ENCODE measurements around the gene FASLG.
"Not testable (repeated sequence)": the region's sequence is repeated elsewhere in the genome, so short reads cannot be mapped to it uniquely, and the experiment has no call there.

FASLG gene

DNA sequence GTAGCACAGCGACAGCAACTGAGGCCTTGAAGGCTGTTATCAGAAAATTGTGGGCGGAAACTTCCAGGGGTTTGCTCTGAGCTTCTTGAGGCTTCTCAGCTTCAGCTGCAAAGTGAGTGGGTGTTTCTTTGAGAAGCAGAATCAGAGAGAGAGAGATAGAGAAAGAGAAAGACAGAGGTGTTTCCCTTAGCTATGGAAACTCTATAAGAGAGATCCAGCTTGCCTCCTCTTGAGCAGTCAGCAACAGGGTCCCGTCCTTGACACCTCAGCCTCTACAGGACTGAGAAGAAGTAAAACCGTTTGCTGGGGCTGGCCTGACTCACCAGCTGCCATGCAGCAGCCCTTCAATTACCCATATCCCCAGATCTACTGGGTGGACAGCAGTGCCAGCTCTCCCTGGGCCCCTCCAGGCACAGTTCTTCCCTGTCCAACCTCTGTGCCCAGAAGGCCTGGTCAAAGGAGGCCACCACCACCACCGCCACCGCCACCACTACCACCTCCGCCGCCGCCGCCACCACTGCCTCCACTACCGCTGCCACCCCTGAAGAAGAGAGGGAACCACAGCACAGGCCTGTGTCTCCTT is at the start of gene FASLG:
Gene FASLG, plus strand, starts transcription at position 233 of the 583 bp plus-strand sequence. Its CDS starts 99 bp downstream, at position 332.
- no peak for DNase-seq

DNA sequence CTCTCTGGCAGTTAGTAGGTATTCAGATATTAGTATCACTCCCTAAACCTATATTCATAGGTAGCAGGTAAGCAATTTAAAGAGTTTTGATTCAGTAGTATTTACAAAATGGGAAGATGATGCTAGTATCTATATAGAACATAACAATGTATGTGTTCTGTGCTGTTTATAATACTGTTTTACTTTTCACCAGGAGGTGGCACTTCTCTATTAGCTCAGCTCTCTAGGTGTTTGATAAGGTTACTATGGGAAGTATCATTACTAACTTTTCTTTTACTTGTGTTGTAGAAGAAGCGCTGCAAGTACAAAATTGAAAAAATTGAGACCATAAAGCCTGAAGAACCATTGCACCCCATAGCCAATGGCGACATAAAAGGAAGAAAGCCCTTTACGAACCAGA is 49.4 kb upstream of the FASLG start:
- DNase-seq: no peak

- no peak for DNase-seq
Measured at GRCh38 chr1:172612478-172612877, 46.4 kb upstream of the FASLG start.

- DNase-seq: no peak
Measured at GRCh38 chr1:172613294-172613693, 45.6 kb upstream of the FASLG start.

GRCh38 chr1:172616195-172616594 is 42.7 kb upstream of the FASLG start:
- no peak for DNase-seq

- DNase-seq: no peak
Measured at GRCh38 chr1:172616636-172617035, 42.3 kb upstream of the FASLG start.

DNA sequence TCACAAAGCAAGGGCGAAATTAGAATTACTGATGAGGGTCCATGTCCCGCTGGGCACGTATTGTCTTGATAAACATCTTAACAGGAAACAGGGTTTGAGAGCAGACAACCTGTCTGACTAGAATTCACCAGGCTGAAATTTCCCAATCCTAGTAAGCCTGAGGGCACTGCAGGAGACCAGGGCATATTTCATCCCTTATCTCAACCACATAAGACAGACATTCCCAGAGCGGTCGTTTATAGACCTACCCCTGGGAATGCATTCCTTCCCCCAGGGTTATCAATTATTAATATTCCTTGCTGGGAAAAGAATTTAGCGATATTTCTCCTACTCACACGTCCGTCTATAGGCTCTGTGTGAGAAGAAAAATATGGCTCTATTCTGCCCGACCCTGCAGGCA is 38.3 kb upstream of the FASLG start:
- not testable (repeated sequence) for DNase-seq

DNA sequence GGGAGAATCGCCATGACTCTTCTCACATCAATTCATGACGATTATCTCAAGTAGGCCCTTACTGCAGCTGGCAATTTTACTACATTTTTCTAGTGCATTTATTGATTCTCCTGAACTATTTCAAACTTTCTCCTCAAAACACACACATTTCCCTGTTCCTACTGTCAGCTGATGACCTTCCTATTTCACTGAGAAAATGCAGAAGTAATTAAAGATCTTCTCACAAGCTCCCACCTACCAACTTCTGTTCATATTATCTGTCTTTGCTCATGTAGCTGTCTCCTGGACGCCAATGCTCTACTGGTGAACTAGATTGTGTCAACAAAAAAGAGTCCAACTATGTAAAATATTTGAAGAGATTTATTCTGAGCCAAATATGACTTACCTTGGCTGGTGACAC is 36.4 kb upstream of the FASLG start:
- no peak for DNase-seq

- DNase-seq: no peak
Measured at GRCh38 chr1:172623748-172624147, 35.2 kb upstream of the FASLG start.

GRCh38 chr1:172626845-172627244 is 32.1 kb upstream of the FASLG start:
- no peak for DNase-seq

DNA sequence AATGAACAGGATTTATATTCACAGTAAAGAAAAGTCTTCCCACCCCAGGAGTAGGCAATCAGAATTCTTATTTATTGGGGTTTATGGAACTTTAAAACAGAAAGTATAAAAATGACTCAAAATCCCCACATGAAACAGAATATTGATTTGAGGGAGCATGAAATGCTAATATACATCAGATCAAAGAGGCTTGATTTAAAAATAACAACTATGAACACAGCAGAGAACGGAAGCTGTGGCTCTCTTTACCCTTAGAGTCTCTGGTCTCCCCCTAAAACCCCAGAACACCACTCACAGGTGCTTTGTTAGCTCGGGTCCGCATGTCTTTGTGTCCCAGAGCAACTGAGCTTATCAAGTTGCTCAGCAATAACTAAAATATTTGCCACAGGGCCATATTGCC is 31.2 kb upstream of the FASLG start:
- DNase-seq: no peak

- DNase-seq: no peak
Measured at GRCh38 chr1:172628401-172628800, 30.5 kb upstream of the FASLG start.

DNA sequence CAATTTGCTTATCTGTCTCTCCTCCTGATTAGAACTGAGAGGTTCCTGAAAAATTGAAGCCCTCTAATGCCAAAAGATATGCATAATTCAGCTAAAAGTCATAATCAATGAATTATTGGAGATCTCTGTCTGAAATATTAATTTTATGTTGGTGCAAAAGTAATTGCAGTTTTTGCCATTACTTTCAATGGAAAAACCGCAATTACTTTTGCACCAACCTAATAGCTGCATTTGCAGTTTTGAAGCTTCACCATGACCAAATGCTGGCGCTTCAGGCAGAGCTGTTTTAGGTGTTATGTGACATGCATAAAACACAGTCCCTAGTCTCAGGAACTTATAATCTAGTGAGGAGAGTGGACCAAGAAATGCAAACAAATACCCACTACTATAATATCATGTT is 29.7 kb upstream of the FASLG start:
- no peak for DNase-seq

GRCh38 chr1:172629638-172630037 is 29.3 kb upstream of the FASLG start:
- no peak for DNase-seq

DNA sequence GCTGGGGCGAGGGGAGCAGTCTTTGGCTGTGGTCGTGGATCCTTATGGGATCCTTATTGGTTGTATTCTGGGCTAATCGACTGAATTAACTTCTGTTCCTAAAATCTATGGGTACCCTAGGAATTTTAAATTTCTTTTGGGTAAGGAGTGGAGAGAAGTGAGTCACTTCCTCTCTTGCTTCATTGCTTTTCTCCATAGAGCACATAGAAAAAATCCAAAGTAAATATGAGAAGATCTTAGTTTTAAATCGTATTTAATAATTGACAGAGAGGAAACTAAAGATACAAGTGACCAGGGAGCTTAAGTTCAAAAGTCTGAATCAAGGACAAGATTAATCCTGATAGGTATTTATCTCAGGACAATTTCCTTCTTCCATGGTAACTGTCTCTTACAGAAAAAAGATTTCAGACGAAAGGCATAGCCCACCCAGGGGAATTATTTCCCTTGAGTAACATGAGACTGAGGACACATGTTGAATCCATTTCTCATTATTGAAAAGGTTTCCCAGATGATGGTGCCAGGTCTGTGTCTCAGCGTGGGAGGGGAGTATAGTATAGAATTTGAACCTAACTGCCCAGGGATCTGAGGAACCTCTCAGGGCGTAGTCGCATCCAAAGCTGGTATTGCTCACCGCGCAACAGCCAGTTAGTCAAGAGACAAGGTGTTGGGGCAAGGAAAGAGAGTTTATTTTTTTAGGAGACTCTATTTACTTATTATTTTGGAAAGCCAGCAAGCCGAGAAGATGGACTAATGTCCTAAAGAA is 28.7 kb upstream of the FASLG start:
- no peak for DNase-seq

- no peak for DNase-seq
Measured at GRCh38 chr1:172630868-172631267, 28.0 kb upstream of the FASLG start.

GRCh38 chr1:172637522-172637921 is 21.4 kb upstream of the FASLG start:
- no peak for DNase-seq

- no peak for DNase-seq
Measured at GRCh38 chr1:172638249-172638648, 20.7 kb upstream of the FASLG start.

- no peak for DNase-seq
Measured at GRCh38 chr1:172638885-172639831, 19.7 kb upstream of the FASLG start.

GRCh38 chr1:172640111-172640510 is 18.8 kb upstream of the FASLG start:
- no peak for DNase-seq

- DNase-seq: no peak
Measured at GRCh38 chr1:172641492-172641891, 17.4 kb upstream of the FASLG start.

- no peak for DNase-seq
Measured at GRCh38 chr1:172642970-172643369, 15.9 kb upstream of the FASLG start.

- DNase-seq: no peak
Measured at GRCh38 chr1:172646653-172647052, 12.2 kb upstream of the FASLG start.

DNA sequence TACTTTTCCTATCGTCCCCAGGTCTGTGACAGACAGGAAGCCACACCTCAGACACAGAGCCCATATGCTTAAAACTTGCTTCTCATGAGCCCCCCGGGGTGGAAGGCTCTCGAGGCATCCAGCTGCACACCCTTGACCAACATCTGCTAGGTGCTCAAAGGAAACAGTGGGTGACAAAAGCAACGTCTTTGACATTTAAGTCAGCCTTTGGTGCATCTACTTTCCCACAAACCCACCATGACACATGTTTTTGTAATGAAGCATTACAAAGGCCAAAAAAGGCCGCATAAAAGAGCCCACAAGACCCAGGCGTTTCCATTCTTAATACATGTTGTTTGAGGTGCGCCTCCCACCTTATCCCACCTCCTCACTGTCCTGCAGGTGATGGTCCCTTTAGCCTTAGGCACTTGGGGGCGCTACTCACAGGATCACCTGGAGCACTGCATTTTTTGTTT is 11.8 kb upstream of the FASLG start:
- DNase-seq: no peak

All from NCI-H187 treated with DMSO at 0.1 percent for 48 hours (cell line).